ENCODE results near the gene NEK6. TPM values are rescaled to one million over a fixed set of nuclear protein-coding genes. Genes with fewer than 3 reads are reported as not detected.
A peak's percentile ranks its signal among the peaks of the same experiment; 100 is the strongest.

NEK6 gene
- total RNA-seq, 2 donors from 2014 or later: 24.0 to 43.6 TPM

- H3K27ac ChIP-seq: peak overlapping the region; percentile 58 to 80
- TF ChIP-seq, protein P1, sequence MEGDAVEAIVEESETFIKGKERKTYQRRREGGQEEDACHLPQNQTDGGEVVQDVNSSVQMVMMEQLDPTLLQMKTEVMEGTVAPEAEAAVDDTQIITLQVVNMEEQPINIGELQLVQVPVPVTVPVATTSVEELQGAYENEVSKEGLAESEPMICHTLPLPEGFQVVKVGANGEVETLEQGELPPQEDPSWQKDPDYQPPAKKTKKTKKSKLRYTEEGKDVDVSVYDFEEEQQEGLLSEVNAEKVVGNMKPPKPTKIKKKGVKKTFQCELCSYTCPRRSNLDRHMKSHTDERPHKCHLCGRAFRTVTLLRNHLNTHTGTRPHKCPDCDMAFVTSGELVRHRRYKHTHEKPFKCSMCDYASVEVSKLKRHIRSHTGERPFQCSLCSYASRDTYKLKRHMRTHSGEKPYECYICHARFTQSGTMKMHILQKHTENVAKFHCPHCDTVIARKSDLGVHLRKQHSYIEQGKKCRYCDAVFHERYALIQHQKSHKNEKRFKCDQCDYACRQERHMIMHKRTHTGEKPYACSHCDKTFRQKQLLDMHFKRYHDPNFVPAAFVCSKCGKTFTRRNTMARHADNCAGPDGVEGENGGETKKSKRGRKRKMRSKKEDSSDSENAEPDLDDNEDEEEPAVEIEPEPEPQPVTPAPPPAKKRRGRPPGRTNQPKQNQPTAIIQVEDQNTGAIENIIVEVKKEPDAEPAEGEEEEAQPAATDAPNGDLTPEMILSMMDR (IDR thresholded peaks at IDR 0.05): no peak
- H3K4me1 ChIP-seq (ENCODE audit: control insufficient read depth in 1 of 2, low read depth in 2 of 2): peaks cover 7 to 16% of the 10 kb centered on the region in 2 donors
- no peaks in the 10 kb centered on the region for H3K27me3 ChIP-seq (replicated peaks; ENCODE audit: insufficient read depth)
- DNase-seq (ENCODE audit: low spot score): peak; percentile 63
- peak; percentile 89 for ATAC-seq (ENCODE audit: insufficient number of reproducible peaks, low FRiP score, low read depth)
- H3K36me3 ChIP-seq: peaks cover 25% of the 10 kb centered on the region
- H3K9me3 ChIP-seq: no peaks in the 10 kb centered on the region
- peak overlapping the region; percentile 59 for H3K4me3 ChIP-seq
These were observed 85.2 kb downstream of the NEK6 start for GRCh38 chr9:124342776-124343485.

GRCh38 chr9:124343533-124344290 lies 86.0 kb downstream of the NEK6 start:
- Histone ChIP-seq H3K27ac (peak overlapping the region; percentile 58 to 80), H3K4me1 (ENCODE audit: control insufficient read depth in 1 of 2, low read depth in 2 of 2) (peaks cover 7 to 16% of the 10 kb centered on the region in 2 donors), H3K4me3 (peak overlapping the region; percentile 59), H3K9me3 (no peaks in the 10 kb centered on the region), H3K36me3 (peaks cover 27% of the 10 kb centered on the region), H3K27me3 (replicated peaks; ENCODE audit: insufficient read depth) (no peaks in the 10 kb centered on the region)
- DNase-seq (ENCODE audit: low spot score) (no peak), ATAC-seq (ENCODE audit: insufficient number of reproducible peaks, low FRiP score, low read depth) (no peak)
- TF ChIP-seq, protein P1 (IDR thresholded peaks at IDR 0.05): no peak

- no peak overlapping the region for H3K27ac ChIP-seq
- no peak overlapping the region for H3K4me3 ChIP-seq
- TF ChIP-seq, protein P1 (IDR thresholded peaks at IDR 0.05): no peak
- DNase-seq (ENCODE audit: low spot score) (no peak), ATAC-seq (ENCODE audit: insufficient number of reproducible peaks, low FRiP score, low read depth) (no peak)
- H3K4me1 ChIP-seq (ENCODE audit: control insufficient read depth in 1 of 2, low read depth in 2 of 2): peaks cover 7 to 16% of the 10 kb centered on the region in 2 donors
- no peaks in the 10 kb centered on the region for H3K27me3 ChIP-seq (replicated peaks; ENCODE audit: insufficient read depth)
- no peaks in the 10 kb centered on the region for H3K9me3 ChIP-seq
- peaks cover 29% of the 10 kb centered on the region for H3K36me3 ChIP-seq
These were observed 86.7 kb downstream of the NEK6 start for GRCh38 chr9:124344291-124345050.

GRCh38 chr9:124345063-124345462 lies 87.3 kb downstream of the NEK6 start:
- ATAC-seq (ENCODE audit: insufficient number of reproducible peaks, low FRiP score, low read depth): no peak
- TF ChIP-seq, protein P1 (IDR thresholded peaks at IDR 0.05): no peak
- Histone ChIP-seq H3K4me3 (no peak overlapping the region), H3K36me3 (peaks cover 32% of the 10 kb centered on the region), H3K27ac (no peak overlapping the region), H3K9me3 (no peaks in the 10 kb centered on the region), H3K4me1 (ENCODE audit: control insufficient read depth in 1 of 2, low read depth in 2 of 2) (peaks cover 7 to 16% of the 10 kb centered on the region in 2 donors), H3K27me3 (replicated peaks; ENCODE audit: insufficient read depth) (no peaks in the 10 kb centered on the region)
- DNase-seq (ENCODE audit: low spot score): no peak

All from thoracic aorta (tissue), 2 donors.